ENCODE data around the gene EFNA2.

The EFNA2 gene

GRCh38 chr19:1272423-1273262, 13.0 kb upstream of the EFNA2 start:
- DNase-seq (ENCODE audit: low read depth), result no peak

- DNase-seq (ENCODE audit: low read depth), result no peak
Observed at GRCh38 chr19:1273263-1274041, 12.2 kb upstream of the EFNA2 start.

GRCh38 chr19:1274081-1274851, 11.4 kb upstream of the EFNA2 start:
- no peak for DNase-seq (ENCODE audit: low read depth)

GRCh38 chr19:1274852-1275259, 10.8 kb upstream of the EFNA2 start:
- DNase-seq (ENCODE audit: low read depth), result no peak

GRCh38 chr19:1275260-1275975, 10.3 kb upstream of the EFNA2 start, which contains the start of gene FAM174C:
Gene FAM174C, plus strand, starts transcription at chr19:1275530. Its CDS starts 20 bp downstream, at chr19:1275550.
- DNase-seq (ENCODE audit: low read depth), result peak; percentile 94

- DNase-seq (ENCODE audit: low read depth), result no peak
Observed at GRCh38 chr19:1275976-1276627, 9.6 kb upstream of the EFNA2 start.

- DNase-seq (ENCODE audit: low read depth), result no peak
Observed at GRCh38 chr19:1276628-1277022, 9.0 kb upstream of the EFNA2 start.

- DNase-seq (ENCODE audit: low read depth), result no peak
Observed at GRCh38 chr19:1277061-1277460, 8.6 kb upstream of the EFNA2 start.

GRCh38 chr19:1278074-1278473, 7.6 kb upstream of the EFNA2 start:
- DNase-seq (ENCODE audit: low read depth), result no peak

GRCh38 chr19:1278713-1279660, 6.7 kb upstream of the EFNA2 start:
- no peak for DNase-seq (ENCODE audit: low read depth)

GRCh38 chr19:1279782-1280341, 5.8 kb upstream of the EFNA2 start:
- DNase-seq (ENCODE audit: low read depth), result peak; percentile 65

GRCh38 chr19:1280636-1281568, 4.8 kb upstream of the EFNA2 start:
- DNase-seq (ENCODE audit: low read depth), result no peak

- DNase-seq (ENCODE audit: low read depth), result no peak
Observed at GRCh38 chr19:1281569-1282287, 3.9 kb upstream of the EFNA2 start.

GRCh38 chr19:1282588-1283206, 3.0 kb upstream of the EFNA2 start:
- no peak for DNase-seq (ENCODE audit: low read depth)

GRCh38 chr19:1283207-1283916, 2.3 kb upstream of the EFNA2 start:
- no peak for DNase-seq (ENCODE audit: low read depth)

- DNase-seq (ENCODE audit: low read depth), result no peak
Observed at GRCh38 chr19:1283917-1284292, 1.8 kb upstream of the EFNA2 start.

Data from activated T-helper 1 cell treated with Interleukin-2 at 50 U/mL for 16 hours (primary cell).